MM.1S (cell line): ENCODE measurements around the gene F2.

Source experiments
- DNase-seq: peaks from one replicate; pipeline ENCODE4 v3.0.0-alpha.2; 2015
- H2AFZ ChIP-seq: fragments of 300-600 bp; sonication (generic); 2 replicates; pipeline ENCODE4 v1.6.0; 2016; ENCODE audit warnings: antibody characterized with exemption, low read length
- H3F3A ChIP-seq: fragments of 300-600 bp; sonication (generic); 2 replicates; pipeline ENCODE4 v1.6.1; 2016; ENCODE audit warnings: mild to moderate bottlenecking, antibody characterized with exemption, low read length, moderate library complexity, mixed read lengths; ENCODE audit not compliant: insufficient read depth
- H3K27ac ChIP-seq: fragments of 300-600 bp; sonication (generic); 2 replicates; pipeline ENCODE4 v1.5.1; 2016; ENCODE audit warnings: mild to moderate bottlenecking, low read length
- H3K27me3 ChIP-seq: fragments of 300-600 bp; sonication (generic); replicated peaks from 2 replicates; pipeline ENCODE4 v1.6.0; 2016; ENCODE audit warnings: low read length; ENCODE audit not compliant: insufficient read depth
- H3K36me3 ChIP-seq: fragments of 300-600 bp; sonication (generic); replicated peaks from 2 replicates; pipeline ENCODE4 v1.6.1; 2016; ENCODE audit warnings: mild to moderate bottlenecking, low read length, mixed read lengths; ENCODE audit not compliant: insufficient read depth
- H3K4me1 ChIP-seq: fragments of 300-600 bp; sonication (generic); 2 replicates; pipeline ENCODE4 v1.6.1; 2016; ENCODE audit warnings: low read length, mixed read lengths
- H3K4me2 ChIP-seq: fragments of 300-600 bp; sonication (generic); 2 replicates; pipeline ENCODE4 v1.6.0; 2016; ENCODE audit warnings: low read depth, low read length
- H3K4me3 ChIP-seq: fragments of 300-600 bp; sonication (generic); 2 replicates; pipeline ENCODE4 v1.5.1; 2016; ENCODE audit warnings: low read length, mixed read lengths
- H3K79me2 ChIP-seq: fragments of 300-600 bp; sonication (generic); 2 replicates; pipeline ENCODE4 v1.6.1; 2016; ENCODE audit warnings: mixed run types, low read length, mixed read lengths
- H3K9ac ChIP-seq: fragments of 300-600 bp; sonication (generic); 2 replicates; pipeline ENCODE4 v1.6.1; 2016; ENCODE audit warnings: low read length, mixed read lengths
- H3K9me2 ChIP-seq: fragments of 300-600 bp; sonication (generic); replicated peaks from 2 replicates; pipeline ENCODE4 v1.6.1; 2016; ENCODE audit warnings: mild to moderate bottlenecking, low read length, mixed read lengths; ENCODE audit not compliant: insufficient read depth
- H3K9me3 ChIP-seq: fragments of 300-600 bp; sonication (generic); replicated peaks from 2 replicates; pipeline ENCODE4 v1.6.1; 2016; ENCODE audit warnings: mild to moderate bottlenecking, low read length, mixed read lengths; ENCODE audit not compliant: insufficient read depth
- H4K20me1 ChIP-seq: fragments of 300-600 bp; sonication (generic); 2 replicates; pipeline ENCODE4 v1.6.1; 2016; ENCODE audit warnings: mild to moderate bottlenecking, low read length, moderate library complexity, mixed read lengths; ENCODE audit not compliant: insufficient read depth
- EZH2 ChIP-seq: fragments of 300-600 bp; sonication (generic); optimal IDR thresholded peaks from 2 replicates; pipeline ENCODE3; 2017; ENCODE audit warnings: low read depth, mild to moderate bottlenecking, antibody characterized with exemption, low read length, mixed read lengths
- EZH2phosphoT487 ChIP-seq: fragments of 300-600 bp; sonication (generic); IDR thresholded peaks from 2 replicates; pipeline ENCODE4 v1.6.1; 2018; ENCODE audit warnings: antibody characterized with exemption, low read length
- TF ChIP-seq, protein P1 (sequence below): fragments of 300-600 bp; sonication (generic); IDR thresholded peaks from 2 replicates; pipeline ENCODE4 v1.5.1; 2016; ENCODE audit warnings: antibody characterized with exemption, low read length, mixed read lengths

The F2 gene

DNA sequence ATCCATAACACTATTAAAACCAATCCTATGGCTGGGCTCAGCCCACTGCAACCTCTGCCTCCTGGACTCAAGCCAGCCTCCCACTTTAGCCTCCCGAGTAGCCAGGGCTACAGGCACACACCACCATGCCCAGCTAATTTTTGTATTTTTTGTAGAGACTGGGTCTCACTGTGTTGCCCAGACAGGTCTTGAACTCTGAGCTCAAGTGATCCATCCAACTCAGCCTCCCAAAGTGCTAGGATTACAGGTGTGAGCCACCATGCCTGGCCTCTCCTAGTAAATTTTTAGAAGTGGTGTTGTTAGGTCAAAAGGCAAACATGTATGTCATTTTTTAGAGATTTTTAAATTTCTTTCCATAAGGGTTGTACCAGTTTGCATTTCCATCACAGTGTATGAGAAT lies 14.2 kb downstream of the F2 start:
- TF ChIP-seq EZH2phosphoT487 = no peak
- TF ChIP-seq EZH2 = no peak
- TF ChIP-seq, protein P1, sequence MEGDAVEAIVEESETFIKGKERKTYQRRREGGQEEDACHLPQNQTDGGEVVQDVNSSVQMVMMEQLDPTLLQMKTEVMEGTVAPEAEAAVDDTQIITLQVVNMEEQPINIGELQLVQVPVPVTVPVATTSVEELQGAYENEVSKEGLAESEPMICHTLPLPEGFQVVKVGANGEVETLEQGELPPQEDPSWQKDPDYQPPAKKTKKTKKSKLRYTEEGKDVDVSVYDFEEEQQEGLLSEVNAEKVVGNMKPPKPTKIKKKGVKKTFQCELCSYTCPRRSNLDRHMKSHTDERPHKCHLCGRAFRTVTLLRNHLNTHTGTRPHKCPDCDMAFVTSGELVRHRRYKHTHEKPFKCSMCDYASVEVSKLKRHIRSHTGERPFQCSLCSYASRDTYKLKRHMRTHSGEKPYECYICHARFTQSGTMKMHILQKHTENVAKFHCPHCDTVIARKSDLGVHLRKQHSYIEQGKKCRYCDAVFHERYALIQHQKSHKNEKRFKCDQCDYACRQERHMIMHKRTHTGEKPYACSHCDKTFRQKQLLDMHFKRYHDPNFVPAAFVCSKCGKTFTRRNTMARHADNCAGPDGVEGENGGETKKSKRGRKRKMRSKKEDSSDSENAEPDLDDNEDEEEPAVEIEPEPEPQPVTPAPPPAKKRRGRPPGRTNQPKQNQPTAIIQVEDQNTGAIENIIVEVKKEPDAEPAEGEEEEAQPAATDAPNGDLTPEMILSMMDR = no peak
- no peaks in the 10 kb centered on the region for H3K36me3 ChIP-seq
- H3K27ac ChIP-seq = no peak overlapping the region
- no peaks in the 10 kb centered on the region for H3K27me3 ChIP-seq
- H3K79me2 ChIP-seq = no peaks in the 10 kb centered on the region
- no peak overlapping the region for H3K4me3 ChIP-seq
- H3F3A ChIP-seq = no peaks in the 10 kb centered on the region
- DNase-seq = no peak
- H2AFZ ChIP-seq = no peak overlapping the region
- no peak overlapping the region for H3K9ac ChIP-seq
- no peaks in the 10 kb centered on the region for H3K9me2 ChIP-seq
- no peaks in the 10 kb centered on the region for H4K20me1 ChIP-seq
- H3K4me2 ChIP-seq = no peak overlapping the region
- no peaks in the 10 kb centered on the region for H3K9me3 ChIP-seq
- no peaks in the 10 kb centered on the region for H3K4me1 ChIP-seq

DNA sequence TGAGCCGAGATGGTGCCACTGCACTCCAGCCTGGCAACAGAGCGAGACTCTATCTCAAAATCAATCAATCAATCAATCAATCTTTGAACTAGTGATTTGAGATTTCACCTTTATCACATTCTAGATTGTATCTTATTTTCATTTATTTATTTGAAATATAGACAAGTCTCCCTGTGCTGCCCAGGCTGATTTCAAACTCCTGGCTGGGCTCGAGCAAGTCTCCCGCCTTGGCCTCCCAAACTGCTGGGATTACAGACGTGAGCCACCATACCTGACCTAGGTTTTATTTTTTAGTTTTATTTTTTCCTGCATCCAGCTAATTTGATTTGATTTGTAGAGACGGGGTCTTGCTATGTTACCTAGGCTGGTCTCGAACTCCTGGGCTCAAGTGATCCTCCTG lies 17.1 kb downstream of the F2 start:
- DNase-seq = no peak
- Histone ChIP-seq H2AFZ (no peak overlapping the region), H3K27ac (no peak overlapping the region), H3K36me3 (no peaks in the 10 kb centered on the region), H3K9me2 (no peaks in the 10 kb centered on the region), H3K27me3 (no peaks in the 10 kb centered on the region), H3F3A (no peaks in the 10 kb centered on the region), H4K20me1 (no peaks in the 10 kb centered on the region), H3K9me3 (no peaks in the 10 kb centered on the region), H3K79me2 (no peaks in the 10 kb centered on the region), H3K4me1 (no peaks in the 10 kb centered on the region), H3K9ac (no peak overlapping the region), H3K4me3 (no peak overlapping the region), H3K4me2 (no peak overlapping the region)
- no peak for TF ChIP-seq EZH2

DNA sequence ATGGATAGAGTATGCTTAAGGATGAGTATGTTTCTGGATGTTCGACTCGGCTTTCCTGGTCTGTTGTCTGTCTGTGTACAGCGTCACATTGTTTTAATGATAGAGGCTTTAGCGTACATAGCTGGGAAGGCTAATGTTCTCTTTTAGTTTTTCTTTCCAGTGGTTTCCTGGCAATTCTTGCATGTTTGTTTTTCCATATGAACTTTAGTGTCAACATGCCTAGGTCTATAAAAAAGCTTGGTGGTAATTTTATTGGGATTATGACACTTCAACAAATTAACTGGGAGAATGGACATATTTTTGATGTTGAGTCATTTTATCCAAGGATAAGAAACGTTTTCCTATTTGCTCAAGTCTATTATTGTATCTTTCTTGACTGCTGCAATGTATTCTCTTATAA lies 17.6 kb downstream of the F2 start:
- Histone ChIP-seq H3K4me3 (no peak overlapping the region), H3K27me3 (no peaks in the 10 kb centered on the region), H2AFZ (no peak overlapping the region), H3K9me2 (no peaks in the 10 kb centered on the region), H3K79me2 (no peaks in the 10 kb centered on the region), H3K4me2 (no peak overlapping the region), H3K4me1 (no peaks in the 10 kb centered on the region), H3K36me3 (no peaks in the 10 kb centered on the region), H3K9me3 (no peaks in the 10 kb centered on the region), H4K20me1 (no peaks in the 10 kb centered on the region), H3K9ac (no peak overlapping the region), H3K27ac (no peak overlapping the region), H3F3A (no peaks in the 10 kb centered on the region)
- TF ChIP-seq EZH2phosphoT487 (no peak), EZH2 (no peak)
- TF ChIP-seq, protein P1 = no peak
- no peak for DNase-seq

DNA sequence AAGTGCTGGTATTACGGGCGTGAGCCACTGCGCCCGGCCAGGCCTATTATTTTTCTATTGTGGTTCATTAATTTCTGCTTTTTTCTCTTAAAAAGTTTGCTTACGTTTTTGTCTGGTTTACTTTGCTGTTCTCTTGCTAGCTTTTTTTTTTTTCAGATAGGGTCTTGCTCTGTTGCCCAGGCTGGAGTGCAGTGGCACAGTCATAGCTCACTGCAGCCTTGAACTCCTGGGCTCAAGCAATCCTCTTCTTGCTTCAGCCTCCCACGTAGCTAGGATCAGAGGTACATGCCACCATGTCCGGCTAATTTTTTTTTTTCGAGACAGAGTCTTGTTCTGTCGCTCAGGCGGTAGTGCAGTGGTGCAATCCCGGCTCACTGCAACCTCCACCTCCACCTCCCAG lies 18.7 kb downstream of the F2 start:
- no peaks in the 10 kb centered on the region for H3F3A ChIP-seq
- no peak overlapping the region for H3K4me3 ChIP-seq
- H3K9ac ChIP-seq = no peak overlapping the region
- H3K9me3 ChIP-seq = no peaks in the 10 kb centered on the region
- H3K4me1 ChIP-seq = no peaks in the 10 kb centered on the region
- H3K36me3 ChIP-seq = no peaks in the 10 kb centered on the region
- DNase-seq = no peak
- no peak overlapping the region for H3K27ac ChIP-seq
- no peaks in the 10 kb centered on the region for H3K27me3 ChIP-seq
- TF ChIP-seq EZH2 (no peak), EZH2phosphoT487 (no peak)
- TF ChIP-seq, protein P1 = no peak
- H3K9me2 ChIP-seq = no peaks in the 10 kb centered on the region
- H3K4me2 ChIP-seq = no peak overlapping the region
- H2AFZ ChIP-seq = no peak overlapping the region
- H4K20me1 ChIP-seq = no peaks in the 10 kb centered on the region
- H3K79me2 ChIP-seq = no peaks in the 10 kb centered on the region
